HG03432 (cell line): ENCODE results near the gene TCHP.
"Not testable (repeated sequence)": the region's sequence is repeated elsewhere in the genome, so short reads cannot be mapped to it uniquely, and the experiment has no call there.

Source experiments
- ATAC-seq: cut with Tn5 transposase; IDR thresholded peaks from one replicate; pipeline ENCODE4 v1.9.1; 2021; ENCODE audit warnings: mild to moderate bottlenecking, moderate library complexity; ENCODE audit not compliant: unreplicated experiment

The TCHP gene

DNA sequence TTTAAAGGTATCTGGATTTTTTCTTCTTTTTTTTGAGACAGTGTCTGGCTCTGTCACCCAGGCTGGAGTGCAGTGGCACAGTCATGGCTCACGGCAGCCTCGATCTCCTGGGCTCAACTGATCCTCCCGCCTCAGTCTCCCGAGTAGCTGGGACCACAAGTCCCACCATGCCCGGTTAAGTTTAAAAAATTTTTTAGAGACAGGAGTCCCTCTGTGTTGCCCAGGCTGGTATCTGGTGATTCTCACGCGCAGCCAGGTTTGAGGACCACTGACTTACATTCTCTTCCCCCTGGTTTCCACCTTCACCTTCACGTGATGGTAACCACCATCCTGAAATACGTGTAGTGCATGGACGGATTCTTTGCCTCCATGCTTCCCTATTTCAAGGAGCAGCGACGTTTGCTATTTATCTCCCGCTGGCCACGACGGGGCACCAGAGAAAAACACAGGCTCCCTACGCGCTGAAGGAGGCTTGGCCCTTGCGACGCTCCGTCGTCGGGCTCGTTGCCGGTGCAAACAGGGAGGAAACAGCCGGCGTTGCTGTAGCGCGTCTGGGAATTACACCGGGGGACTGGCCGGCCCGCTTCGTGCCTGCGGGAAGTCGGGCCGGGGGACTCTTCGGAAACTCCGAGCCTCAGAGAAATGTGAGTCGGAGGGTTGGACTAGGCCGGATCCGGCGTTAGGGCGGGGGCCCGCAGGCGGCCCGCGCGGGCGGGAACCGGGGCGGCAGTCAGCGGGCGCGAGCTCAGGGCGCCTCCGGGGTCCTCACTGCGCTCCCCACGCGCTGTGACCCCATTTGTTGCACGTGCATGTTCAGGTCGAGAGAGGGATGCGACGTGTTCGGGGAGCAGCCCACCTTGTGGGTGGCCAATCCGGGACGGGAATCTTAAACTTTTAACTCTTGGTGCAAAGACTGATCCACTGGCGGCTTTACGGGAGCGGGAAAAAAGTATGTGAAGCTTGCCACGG is at the start of gene TCHP:
TSS of gene TCHP (plus strand) at position 492 of the 969 bp plus-strand sequence. CDS start 2,753 bp downstream, outside the sequence.
- peak; percentile 83 for ATAC-seq

DNA sequence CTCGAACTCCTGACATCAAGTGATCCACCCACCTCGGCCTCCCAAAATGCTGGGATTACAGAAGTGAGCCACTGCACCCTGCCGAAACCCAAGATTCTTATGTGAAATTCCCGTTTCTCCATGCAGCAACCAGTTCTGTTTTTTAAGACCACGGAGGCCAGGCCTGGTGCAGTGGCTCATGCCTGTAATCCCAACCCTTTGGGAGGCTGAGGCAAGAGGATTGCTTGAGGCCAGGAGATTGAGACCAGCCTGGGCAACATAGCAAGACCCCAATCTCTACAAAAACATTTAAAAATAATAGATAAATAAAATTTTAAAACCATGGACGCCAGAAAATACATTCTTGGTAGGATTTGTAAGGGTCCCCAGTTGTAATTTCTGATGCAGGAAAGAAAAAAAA is 49.6 kb upstream of the TCHP start:
- ATAC-seq, result not testable (repeated sequence)

DNA sequence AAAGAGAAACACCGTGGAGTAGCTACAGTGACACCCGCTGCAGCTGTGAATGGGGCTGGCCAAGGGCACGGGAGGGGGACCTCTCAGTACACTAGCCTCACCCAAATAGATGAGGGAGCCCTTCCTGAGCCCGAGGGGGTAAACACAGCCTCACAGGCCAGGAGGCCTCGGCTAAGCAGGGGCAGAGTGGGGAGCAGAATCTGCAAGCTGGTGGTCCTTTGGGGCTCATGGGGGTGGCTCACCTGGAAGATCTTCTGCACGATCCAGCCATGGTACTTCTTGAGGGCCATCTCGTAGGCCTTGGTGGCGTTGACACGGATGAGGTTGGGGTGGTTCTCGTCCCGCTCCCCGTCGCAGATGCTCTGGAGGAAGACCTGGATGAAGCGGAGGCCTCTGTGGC is 44.7 kb upstream of the TCHP start:
- ATAC-seq, result no peak

DNA sequence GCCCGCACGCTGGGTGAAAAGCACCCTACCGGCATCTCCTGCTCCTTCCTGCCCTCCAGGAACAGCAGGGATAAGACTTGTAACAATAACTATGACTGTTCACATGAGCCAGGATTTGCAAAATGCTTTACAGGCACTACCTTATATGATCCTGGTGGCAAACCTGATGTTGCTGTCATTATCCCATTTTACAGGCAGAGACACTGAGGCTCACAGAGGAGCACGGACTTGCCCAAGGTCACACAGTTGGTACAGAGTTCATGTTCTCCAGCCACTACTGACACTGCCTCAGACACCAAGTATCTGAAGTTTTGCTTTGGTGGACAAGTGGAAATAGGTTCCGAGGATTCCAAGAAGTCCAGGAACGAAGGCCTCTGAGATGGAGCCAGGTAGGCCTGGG is 42.4 kb upstream of the TCHP start:
- ATAC-seq, result no peak

DNA sequence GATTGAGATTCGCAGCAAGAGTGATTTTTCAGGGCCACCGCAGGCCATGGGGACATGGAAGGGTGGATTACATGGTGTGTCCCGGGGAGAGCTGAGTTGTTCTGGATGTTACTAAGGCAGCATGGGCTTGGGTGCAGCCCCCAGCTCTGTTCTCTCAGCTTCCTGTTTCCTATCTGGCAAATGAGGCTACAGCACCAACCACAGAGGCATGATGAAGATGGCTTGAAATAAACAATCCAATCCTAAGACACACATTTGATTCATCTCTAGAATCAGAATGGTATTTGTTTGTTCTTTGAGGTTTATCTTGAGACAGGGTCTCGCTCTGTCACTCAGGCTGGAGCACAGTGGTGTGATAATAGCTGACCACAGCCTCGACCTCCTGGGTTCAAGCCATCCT is 41.3 kb upstream of the TCHP start:
- no peak for ATAC-seq

- ATAC-seq, result no peak
Observed at GRCh38 chr12:109860977-109861376, 39.1 kb upstream of the TCHP start.

- ATAC-seq, result no peak
Observed at GRCh38 chr12:109861689-109862314, 38.3 kb upstream of the TCHP start.

DNA sequence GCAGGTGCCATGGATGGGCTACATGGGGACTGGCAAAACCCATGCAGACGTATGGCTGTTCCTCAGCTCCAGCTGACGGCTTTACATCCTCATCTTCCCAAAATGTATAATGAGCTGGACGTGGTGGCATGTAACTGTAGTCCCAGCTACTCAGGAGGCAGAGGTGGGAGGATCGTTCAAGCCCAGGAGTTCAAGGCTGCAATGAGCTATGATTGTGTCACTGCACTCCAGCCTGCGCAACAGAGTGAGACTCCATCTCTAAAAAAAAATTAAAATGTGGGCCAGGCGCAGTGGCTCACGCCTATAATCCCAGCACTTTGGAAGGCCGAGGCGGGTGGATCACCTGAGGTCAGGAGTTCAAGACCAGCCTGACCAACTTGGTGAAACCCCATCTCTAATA is 37.6 kb upstream of the TCHP start:
- not testable (repeated sequence) for ATAC-seq

- no peak for ATAC-seq
Observed at GRCh38 chr12:109863847-109864712, 36.0 kb upstream of the TCHP start.

DNA sequence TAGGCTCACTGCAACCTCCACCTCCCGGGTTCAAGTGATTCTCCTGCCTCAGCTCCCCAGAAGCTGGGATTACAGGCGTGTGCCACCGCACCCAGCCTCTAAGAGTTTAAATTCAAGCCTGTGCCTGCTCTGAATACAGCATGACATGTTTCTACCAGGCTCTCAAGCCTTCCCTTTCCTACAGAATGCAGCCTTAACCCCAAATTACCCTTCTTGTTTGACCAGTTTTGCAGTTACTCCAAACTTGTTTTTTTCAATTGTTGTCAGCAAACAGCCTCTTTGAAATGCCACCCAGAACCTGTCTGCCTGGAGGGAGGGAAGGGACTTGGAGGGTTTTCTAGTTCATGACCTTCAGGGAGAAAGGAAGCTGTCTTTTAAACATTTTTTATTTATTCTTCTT is 35.2 kb upstream of the TCHP start:
- ATAC-seq, result no peak

DNA sequence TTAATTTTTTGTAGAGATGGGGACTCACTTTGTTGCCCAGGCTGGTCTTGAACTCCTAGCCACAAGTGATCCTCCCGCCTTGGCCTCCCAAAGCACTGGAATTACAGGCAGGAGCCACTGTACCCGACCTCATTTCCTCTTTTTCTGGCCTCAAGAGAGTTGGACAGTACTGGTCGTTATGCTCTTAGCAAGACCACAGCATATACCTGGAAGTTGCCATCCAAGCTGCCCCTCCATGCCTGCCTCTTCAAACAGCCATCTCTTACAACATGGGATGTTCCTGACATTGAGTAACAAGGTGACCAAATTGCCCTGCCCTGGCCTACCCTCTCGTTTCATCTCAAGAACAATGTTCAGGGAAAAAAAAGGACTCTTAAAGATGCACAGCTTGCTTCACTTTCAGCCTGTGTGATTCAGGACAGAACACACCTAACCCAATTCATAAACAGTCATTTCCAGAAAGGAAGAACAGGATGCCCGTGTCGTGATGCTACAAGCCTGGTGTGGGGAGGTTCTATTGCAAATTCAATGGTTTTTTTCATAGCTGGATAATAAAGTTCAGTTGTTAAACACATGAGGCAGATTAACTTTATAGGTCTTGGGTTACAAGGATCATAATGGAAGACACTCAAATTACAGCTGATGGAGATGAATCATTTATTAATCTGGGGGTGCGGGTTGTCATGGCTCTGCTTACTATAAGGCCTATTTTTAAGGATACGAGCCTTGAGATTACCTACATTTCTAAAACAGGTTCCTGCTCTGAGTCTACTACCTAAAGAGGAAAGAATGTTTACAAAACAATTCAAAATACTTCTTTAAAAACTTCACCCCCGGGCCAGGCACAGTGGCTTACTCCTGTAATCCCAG is 31.7 kb upstream of the TCHP start:
- ATAC-seq, result no peak

- no peak for ATAC-seq
Observed at GRCh38 chr12:109870648-109871047, 29.4 kb upstream of the TCHP start.

- ATAC-seq, result no peak
Observed at GRCh38 chr12:109871668-109872314, 28.3 kb upstream of the TCHP start.

- ATAC-seq, result no peak
Observed at GRCh38 chr12:109873653-109874052, 26.4 kb upstream of the TCHP start.

DNA sequence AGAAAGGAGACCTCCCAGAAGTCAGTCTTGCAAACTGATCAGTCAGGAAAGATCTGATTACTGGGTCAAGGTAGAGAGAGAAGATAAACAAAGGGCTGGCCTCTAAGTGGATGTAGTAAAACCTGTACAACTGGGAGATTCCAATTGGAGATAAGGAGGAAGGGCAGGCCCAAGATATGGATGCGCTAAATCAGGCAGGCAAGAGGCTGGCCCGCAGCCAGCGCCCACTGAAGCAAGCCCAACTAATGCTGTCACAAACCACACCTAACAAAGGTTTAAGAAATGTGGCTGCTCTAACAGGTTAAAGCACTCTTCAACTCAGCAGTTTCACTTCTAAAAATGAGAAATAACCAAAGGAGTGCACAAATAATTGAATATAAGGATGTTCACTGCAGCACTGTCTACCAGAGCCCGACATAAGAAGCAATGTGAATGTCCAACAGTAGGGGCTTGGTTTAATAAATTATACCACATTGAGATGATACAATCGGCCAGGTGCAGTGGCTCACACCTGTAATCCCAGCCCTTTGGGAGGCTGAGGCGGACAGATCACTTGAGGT is 24.4 kb upstream of the TCHP start:
- no peak for ATAC-seq

DNA sequence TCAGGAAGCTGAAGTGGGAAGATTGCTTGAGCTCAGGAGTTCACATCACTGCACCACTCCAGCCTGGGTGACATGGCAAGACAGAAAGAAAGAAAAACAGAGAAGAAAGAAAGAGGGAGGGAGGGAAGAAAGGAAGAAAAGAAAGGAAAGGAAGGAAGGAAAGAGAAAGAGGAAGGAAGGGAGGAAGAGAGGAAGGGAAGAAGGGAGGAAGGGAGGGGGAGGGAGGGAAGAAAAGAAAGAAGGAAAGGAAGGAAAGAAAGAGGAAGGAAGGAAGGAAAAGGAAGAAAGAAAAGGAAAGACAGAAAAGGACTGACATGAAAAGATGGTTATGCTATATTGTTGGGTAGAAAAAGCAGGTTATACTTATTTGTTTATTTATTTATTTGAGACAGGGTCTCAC is 23.7 kb upstream of the TCHP start:
- ATAC-seq, result no peak

GRCh38 chr12:109877504-109878246 is 22.4 kb upstream of the TCHP start:
- no peak for ATAC-seq

DNA sequence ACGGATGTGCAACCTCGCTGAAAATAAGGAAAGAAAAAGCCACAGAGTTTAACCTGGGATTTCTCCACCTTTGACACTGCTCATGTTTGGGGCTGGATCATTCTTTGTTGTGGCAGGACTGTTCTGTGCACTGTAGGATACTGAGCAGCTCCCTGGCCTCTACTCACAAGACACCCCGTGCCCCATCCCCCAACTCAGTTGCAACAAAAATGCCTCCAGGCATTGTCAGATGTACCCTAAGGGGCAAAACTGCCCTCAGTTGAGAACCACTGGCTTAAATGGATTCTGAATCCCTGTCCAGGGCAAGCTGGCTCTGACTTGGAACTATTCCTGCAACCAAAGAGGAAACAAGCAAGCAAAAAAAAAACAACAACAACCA is 21.8 kb upstream of the TCHP start:
- no peak for ATAC-seq

- no peak for ATAC-seq
Observed at GRCh38 chr12:109878749-109879148, 21.3 kb upstream of the TCHP start.
